Mesendoderm (in vitro differentiated cells): Measurements from ENCODE around the gene NYNRIN.

Experiments used
- DNase-seq: peaks from one replicate; pipeline ENCODE4 v3.0.0; 2013
- H2AK5ac ChIP-seq: 2 replicates; pipeline ENCODE4 v1.6.1; 2013; ENCODE audit warnings: low read length, inconsistent platforms
- H2BK120ac ChIP-seq: 2 replicates; pipeline ENCODE4 v1.6.1; 2013; ENCODE audit warnings: low read depth, mild to moderate bottlenecking, low read length, moderate library complexity, mixed read lengths
- H2BK15ac ChIP-seq: replicated peaks from 2 replicates; pipeline ENCODE4 v1.6.1; 2013; ENCODE audit warnings: low read depth, mild to moderate bottlenecking, moderate library complexity
- H2BK5ac ChIP-seq: 2 replicates; pipeline ENCODE4 v1.6.1; 2013; ENCODE audit warnings: low read length, inconsistent platforms
- H3K18ac ChIP-seq: 2 replicates; pipeline ENCODE4 v1.6.1; 2013; ENCODE audit warnings: mild to moderate bottlenecking, low read length, mixed read lengths
- H3K23ac ChIP-seq: one replicate; pipeline ENCODE4 v1.6.1; 2013; ENCODE audit warnings: low read length
- H3K27ac ChIP-seq: 2 replicates; pipeline ENCODE4 v1.5.1; 2013; ENCODE audit warnings: low read depth, mild to moderate bottlenecking, inconsistent platforms, low read length, moderate library complexity
- H3K27me3 ChIP-seq: 2 replicates; pipeline ENCODE4 v1.6.1; 2013; ENCODE audit warnings: low read length, control low read depth, mild to moderate bottlenecking, inconsistent platforms; ENCODE audit not compliant: insufficient read depth, poor library complexity
- H3K36me3 ChIP-seq: 2 replicates; pipeline ENCODE4 v1.6.1; 2013; ENCODE audit warnings: low read length, inconsistent platforms; ENCODE audit not compliant: control insufficient read depth, insufficient read depth
- H3K4ac ChIP-seq: one replicate; pipeline ENCODE4 v1.6.1; 2013; ENCODE audit warnings: low read depth, mild to moderate bottlenecking, low read length, moderate library complexity
- H3K4me1 ChIP-seq: 2 replicates; pipeline ENCODE4 v1.6.1; 2013; ENCODE audit warnings: low read depth, low read length, inconsistent platforms; ENCODE audit not compliant: control insufficient read depth
- H3K4me2 ChIP-seq: 2 replicates; pipeline ENCODE4 v1.6.1; 2013; ENCODE audit warnings: low read length
- H3K4me3 ChIP-seq: 2 replicates; pipeline ENCODE4 v1.5.1; 2013; ENCODE audit warnings: mild to moderate bottlenecking, low read length
- H3K56ac ChIP-seq: one replicate; pipeline ENCODE4 v1.6.1; 2013; ENCODE audit warnings: low read length
- H3K79me1 ChIP-seq: 2 replicates; pipeline ENCODE4 v1.6.1; 2013; ENCODE audit warnings: low read length, inconsistent platforms
- H3K79me2 ChIP-seq: 2 replicates; pipeline ENCODE4 v1.6.1; 2013; ENCODE audit warnings: mild to moderate bottlenecking, low read length; ENCODE audit not compliant: control insufficient read depth, insufficient read depth
- H3K9ac ChIP-seq: 2 replicates; pipeline ENCODE4 v1.6.1; 2013; ENCODE audit warnings: low read length, inconsistent platforms
- H4K5ac ChIP-seq: one replicate; pipeline ENCODE4 v1.6.1; 2013; ENCODE audit warnings: low read length
- H4K8ac ChIP-seq: one replicate; pipeline ENCODE4 v1.6.1; 2013; ENCODE audit warnings: low read depth, mild to moderate bottlenecking, control low read depth, low read length, moderate library complexity
- WGBS: extraction: QIAGEN DNeasy Blood & Tissue Kit; methylation state at CpG from one replicate; pipeline ENCODE4 v1.1.7; 2013; ENCODE audit warnings: low lambda C conversion rate, missing lambda C conversion rate; ENCODE audit not compliant: insufficient coverage; ENCODE audit errors: extremely low coverage; 5-methylcytosine and 5-hydroxymethylcytosine counted together

NYNRIN gene

DNA sequence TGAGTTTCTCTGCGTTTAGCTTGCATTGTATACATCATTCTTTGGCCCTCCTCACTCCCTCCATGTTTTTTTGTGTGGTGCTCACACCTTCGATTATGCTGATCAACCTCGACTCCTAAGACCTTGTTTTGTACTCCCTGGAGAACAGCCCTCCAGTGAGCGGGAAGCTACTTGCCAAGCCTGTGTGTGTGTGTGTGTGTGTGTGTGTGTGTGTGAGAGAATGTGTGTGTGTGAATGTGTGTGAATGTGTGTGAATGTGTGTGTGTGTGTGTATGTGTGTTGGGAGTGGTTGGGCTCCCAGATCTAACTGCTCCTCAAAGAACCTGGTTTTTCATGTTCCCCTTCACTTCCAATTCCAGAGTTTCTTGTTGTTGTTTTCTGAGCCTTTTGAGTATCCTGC lies 6.0 kb downstream of the NYNRIN start:
- DNase-seq: no peak

DNA sequence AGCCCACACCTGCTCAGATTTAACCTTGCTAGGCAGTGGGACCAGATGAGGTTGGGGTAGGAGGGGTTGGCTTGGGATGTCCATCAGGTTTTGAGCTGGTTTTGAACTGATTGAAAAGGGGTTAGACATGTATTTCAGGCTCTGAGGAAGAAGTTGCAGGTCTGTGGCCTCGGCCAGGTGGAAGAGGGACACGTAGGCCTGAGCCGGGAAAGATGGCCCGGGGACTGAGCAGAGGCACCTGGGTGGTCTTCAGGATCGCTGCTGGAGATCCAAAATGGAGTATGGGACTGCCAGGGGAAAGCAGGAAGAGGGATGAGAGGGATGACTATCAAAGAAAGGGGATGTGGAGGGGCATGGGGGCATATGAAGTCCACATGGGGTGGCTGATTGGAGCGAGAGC lies 7.6 kb downstream of the NYNRIN start:
- Histone ChIP-seq H3K23ac (no peak overlapping the region), H3K27ac (no peak overlapping the region), H2AK5ac (no peak overlapping the region), H3K79me1 (no peaks in the 10 kb centered on the region), H3K18ac (no peak overlapping the region), H3K36me3 (no peaks in the 10 kb centered on the region), H2BK15ac (no peak overlapping the region), H3K79me2 (no peaks in the 10 kb centered on the region), H3K4me1 (no peaks in the 10 kb centered on the region), H4K8ac (no peak overlapping the region), H3K9ac (no peak overlapping the region), H3K4ac (no peak overlapping the region), H2BK120ac (no peak overlapping the region), H2BK5ac (no peak overlapping the region), H3K56ac (no peak overlapping the region), H3K4me2 (no peak overlapping the region), H3K4me3 (no peak overlapping the region), H3K27me3 (no peaks in the 10 kb centered on the region), H4K5ac (no peak overlapping the region)
- DNase-seq: no peak
- WGBS: no CpG with 5 or more reads among the region's 6 CpGs

More for the DNA sequence above, 6.0 kb downstream of the NYNRIN start:
- Histone ChIP-seq H3K4ac (no peak overlapping the region), H3K36me3 (no peaks in the 10 kb centered on the region), H3K4me1 (no peaks in the 10 kb centered on the region), H3K27ac (no peak overlapping the region), H3K79me2 (no peaks in the 10 kb centered on the region), H4K8ac (no peak overlapping the region), H3K4me3 (no peak overlapping the region), H2AK5ac (no peak overlapping the region), H3K4me2 (no peak overlapping the region), H3K56ac (no peak overlapping the region), H3K23ac (no peak overlapping the region), H4K5ac (no peak overlapping the region), H2BK15ac (no peak overlapping the region), H3K18ac (no peak overlapping the region), H3K9ac (no peak overlapping the region), H2BK120ac (no peak overlapping the region), H3K79me1 (no peaks in the 10 kb centered on the region), H2BK5ac (no peak overlapping the region), H3K27me3 (no peaks in the 10 kb centered on the region)
- WGBS: no CpG with 5 or more reads among the region's 4 CpGs

DNA sequence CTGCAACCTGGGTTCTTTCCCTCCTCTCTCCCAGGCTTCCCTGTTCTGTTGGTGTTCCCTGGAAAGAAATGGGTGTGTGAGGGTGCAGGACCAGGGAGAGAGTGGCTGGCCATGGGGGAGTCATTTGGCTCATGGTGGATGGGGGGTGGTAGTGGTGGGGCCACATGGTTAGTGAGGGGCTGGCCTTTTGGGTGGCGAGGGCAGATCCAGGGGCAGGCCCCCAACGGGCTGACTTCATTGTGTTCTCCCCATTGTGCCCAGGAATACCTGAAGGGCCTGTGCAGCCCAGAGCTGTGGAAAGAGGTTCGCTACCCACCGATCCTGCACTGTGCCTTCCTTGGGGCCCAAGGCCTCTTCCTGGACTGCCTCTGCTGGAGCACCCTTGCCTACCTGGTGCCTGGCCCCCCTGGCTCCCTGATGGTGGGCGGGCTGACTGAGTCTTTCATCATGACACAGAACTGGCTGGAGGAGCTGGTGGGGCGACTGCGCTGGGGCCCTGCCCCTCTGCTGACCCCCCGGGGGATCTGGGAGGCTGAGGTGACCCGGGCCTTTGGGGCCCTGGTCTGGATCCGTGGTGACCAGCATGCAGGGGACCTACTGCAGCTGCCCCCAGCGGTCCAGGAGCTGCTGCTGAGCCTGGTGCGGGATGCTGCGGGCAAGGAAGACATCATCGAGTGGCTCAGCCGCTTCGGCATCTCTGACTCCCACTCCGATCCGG lies 9.0 kb downstream of the NYNRIN start:
- no peak overlapping the region for H2BK120ac ChIP-seq
- H3K27me3 ChIP-seq: no peaks in the 10 kb centered on the region
- H3K56ac ChIP-seq: no peak overlapping the region
- H3K4ac ChIP-seq: no peak overlapping the region
- H3K36me3 ChIP-seq: no peaks in the 10 kb centered on the region
- no peak overlapping the region for H2AK5ac ChIP-seq
- H3K79me1 ChIP-seq: no peaks in the 10 kb centered on the region
- no peak overlapping the region for H3K18ac ChIP-seq
- no CpG with 5 or more reads among the region's 18 CpGs for WGBS
- no peak for DNase-seq
- H3K9ac ChIP-seq: no peak overlapping the region
- H3K79me2 ChIP-seq: no peaks in the 10 kb centered on the region
- H3K4me3 ChIP-seq: no peak overlapping the region
- H3K4me1 ChIP-seq: no peaks in the 10 kb centered on the region
- no peak overlapping the region for H3K4me2 ChIP-seq
- no peak overlapping the region for H4K8ac ChIP-seq
- no peak overlapping the region for H2BK15ac ChIP-seq
- H3K23ac ChIP-seq: no peak overlapping the region
- H2BK5ac ChIP-seq: no peak overlapping the region
- H4K5ac ChIP-seq: no peak overlapping the region
- H3K27ac ChIP-seq: no peak overlapping the region

DNA sequence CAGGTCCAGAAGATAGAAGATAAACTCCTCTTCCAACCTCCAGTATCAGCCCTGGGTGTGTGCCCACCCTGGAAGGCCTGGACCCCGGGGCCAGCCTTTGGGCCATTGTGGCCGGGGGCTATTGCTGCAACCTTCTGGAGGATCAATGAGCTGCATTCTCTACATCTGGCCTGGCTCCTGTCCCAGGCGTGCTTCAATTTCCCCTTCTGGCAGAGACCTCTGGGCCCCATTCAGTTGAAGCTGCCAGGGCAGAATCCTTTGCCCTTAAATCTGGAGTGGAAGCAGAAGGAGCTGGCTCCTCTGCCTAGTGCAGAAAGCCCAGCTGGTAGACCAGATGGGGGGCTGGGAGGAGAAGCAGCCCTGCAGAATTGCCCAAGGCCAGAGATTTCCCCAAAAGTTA lies 10.0 kb downstream of the NYNRIN start:
- Histone ChIP-seq H3K4me1 (no peaks in the 10 kb centered on the region), H4K5ac (no peak overlapping the region), H3K9ac (no peak overlapping the region), H2BK5ac (no peak overlapping the region), H3K4me3 (no peak overlapping the region), H2BK120ac (no peak overlapping the region), H3K79me2 (no peaks in the 10 kb centered on the region), H3K4me2 (no peak overlapping the region), H3K27me3 (no peaks in the 10 kb centered on the region), H2AK5ac (no peak overlapping the region), H3K4ac (no peak overlapping the region), H3K56ac (no peak overlapping the region), H3K36me3 (no peaks in the 10 kb centered on the region), H3K18ac (no peak overlapping the region), H3K23ac (no peak overlapping the region), H4K8ac (no peak overlapping the region), H3K79me1 (no peaks in the 10 kb centered on the region), H2BK15ac (no peak overlapping the region), H3K27ac (no peak overlapping the region)
- WGBS: no CpG with 5 or more reads among the region's 3 CpGs
- DNase-seq: no peak

DNA sequence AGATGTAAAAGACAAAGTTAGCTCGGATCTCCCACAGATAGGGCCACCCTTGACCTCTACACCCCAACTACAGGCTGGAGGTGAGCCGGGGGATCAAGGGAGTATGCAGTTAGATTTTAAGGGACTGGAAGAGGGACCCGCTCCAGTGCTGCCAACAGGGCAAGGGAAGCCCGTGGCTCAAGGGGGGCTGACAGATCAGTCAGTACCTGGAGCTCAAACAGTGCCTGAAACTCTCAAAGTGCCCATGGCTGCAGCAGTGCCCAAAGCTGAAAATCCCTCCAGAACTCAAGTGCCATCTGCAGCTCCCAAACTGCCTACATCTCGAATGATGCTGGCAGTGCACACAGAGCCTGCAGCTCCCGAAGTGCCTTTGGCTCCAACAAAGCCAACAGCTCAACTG lies 10.4 kb downstream of the NYNRIN start:
- no peak overlapping the region for H2BK120ac ChIP-seq
- no peaks in the 10 kb centered on the region for H3K27me3 ChIP-seq
- no peak overlapping the region for H3K18ac ChIP-seq
- no peaks in the 10 kb centered on the region for H3K4me1 ChIP-seq
- H3K79me1 ChIP-seq: no peaks in the 10 kb centered on the region
- H4K8ac ChIP-seq: no peak overlapping the region
- H3K4ac ChIP-seq: no peak overlapping the region
- H3K79me2 ChIP-seq: no peaks in the 10 kb centered on the region
- no peak overlapping the region for H3K9ac ChIP-seq
- no peak overlapping the region for H3K23ac ChIP-seq
- H2AK5ac ChIP-seq: no peak overlapping the region
- H3K4me3 ChIP-seq: no peak overlapping the region
- H4K5ac ChIP-seq: no peak overlapping the region
- no peak overlapping the region for H2BK5ac ChIP-seq
- H3K36me3 ChIP-seq: no peaks in the 10 kb centered on the region
- no peak overlapping the region for H3K56ac ChIP-seq
- no peak for DNase-seq
- no peak overlapping the region for H3K4me2 ChIP-seq
- H2BK15ac ChIP-seq: no peak overlapping the region
- no peak overlapping the region for H3K27ac ChIP-seq
- no CpG with 5 or more reads among the region's 6 CpGs for WGBS

DNA sequence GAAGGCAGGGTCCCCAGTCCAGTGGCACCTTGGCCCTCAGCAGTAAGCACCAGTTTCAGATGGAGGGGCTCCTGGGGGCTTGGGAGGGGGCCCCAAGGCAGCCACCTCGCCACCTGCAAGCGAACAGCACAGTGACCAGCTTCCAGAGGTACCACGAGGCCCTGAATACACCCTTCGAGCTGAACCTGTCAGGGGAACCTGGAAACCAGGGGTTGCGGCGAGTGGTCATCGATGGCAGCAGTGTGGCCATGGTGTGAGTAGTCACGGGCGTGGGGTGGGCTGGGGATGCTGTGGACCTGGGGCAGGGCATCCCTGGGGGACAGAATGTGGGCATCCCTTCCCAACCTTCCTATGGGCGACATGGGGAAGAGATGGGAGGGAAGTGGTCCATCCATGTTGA lies 11.2 kb downstream of the NYNRIN start:
- no peaks in the 10 kb centered on the region for H3K79me1 ChIP-seq
- H3K79me2 ChIP-seq: no peaks in the 10 kb centered on the region
- no peak overlapping the region for H3K9ac ChIP-seq
- no peak overlapping the region for H3K27ac ChIP-seq
- H2BK5ac ChIP-seq: no peak overlapping the region
- no peak overlapping the region for H3K4me3 ChIP-seq
- H3K27me3 ChIP-seq: no peaks in the 10 kb centered on the region
- WGBS: no CpG with 5 or more reads among the region's 10 CpGs
- H2BK120ac ChIP-seq: no peak overlapping the region
- H4K5ac ChIP-seq: no peak overlapping the region
- no peak overlapping the region for H3K4me2 ChIP-seq
- no peak for DNase-seq
- H2BK15ac ChIP-seq: no peak overlapping the region
- no peak overlapping the region for H3K23ac ChIP-seq
- no peaks in the 10 kb centered on the region for H3K4me1 ChIP-seq
- no peak overlapping the region for H3K18ac ChIP-seq
- no peak overlapping the region for H4K8ac ChIP-seq
- H3K56ac ChIP-seq: no peak overlapping the region
- no peaks in the 10 kb centered on the region for H3K36me3 ChIP-seq
- H3K4ac ChIP-seq: no peak overlapping the region
- H2AK5ac ChIP-seq: no peak overlapping the region
